GM21447 (cell line): Measurements from ENCODE around the gene ST7.

ENCODE experiments used
- ATAC-seq: cut with Tn5 transposase; IDR thresholded peaks from one replicate; pipeline ENCODE4 v1.9.1; 2021; ENCODE audit not compliant: unreplicated experiment

Gene ST7

GRCh38 chr7:116977172-116977571, 23.9 kb downstream of the ST7 start:
- ATAC-seq: no peak

- ATAC-seq: no peak
Observed at GRCh38 chr7:116978006-116978405, 24.7 kb downstream of the ST7 start.

- ATAC-seq: no peak
Observed at GRCh38 chr7:116979430-116979829, 26.1 kb downstream of the ST7 start.

GRCh38 chr7:116980354-116980753, 27.1 kb downstream of the ST7 start:
- ATAC-seq: no peak

DNA sequence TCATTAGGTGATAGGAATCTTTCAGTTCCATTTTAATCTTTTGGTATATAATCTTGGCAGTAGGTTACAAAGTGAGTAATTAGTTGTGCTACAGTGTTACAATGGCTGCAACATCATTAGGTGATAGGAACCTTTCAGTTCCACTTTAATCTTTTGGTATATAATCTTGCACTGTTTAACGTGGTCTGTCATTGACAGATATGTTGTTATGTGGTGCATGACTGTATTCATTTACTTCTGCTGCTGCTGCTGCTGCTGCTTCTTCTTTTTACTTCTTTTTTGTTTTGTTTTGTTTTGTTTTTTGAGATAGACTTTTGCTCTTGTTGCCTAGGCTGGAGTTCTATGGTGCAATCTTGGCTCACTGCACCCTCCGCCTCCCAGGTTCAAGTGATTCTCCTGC, 28.6 kb downstream of the ST7 start:
- no peak for ATAC-seq

- ATAC-seq: peak; percentile 8
Observed at GRCh38 chr7:116984511-116984910, 31.2 kb downstream of the ST7 start.

- peak; percentile 65 for ATAC-seq
Observed at GRCh38 chr7:116984917-116985316, 31.6 kb downstream of the ST7 start.

DNA sequence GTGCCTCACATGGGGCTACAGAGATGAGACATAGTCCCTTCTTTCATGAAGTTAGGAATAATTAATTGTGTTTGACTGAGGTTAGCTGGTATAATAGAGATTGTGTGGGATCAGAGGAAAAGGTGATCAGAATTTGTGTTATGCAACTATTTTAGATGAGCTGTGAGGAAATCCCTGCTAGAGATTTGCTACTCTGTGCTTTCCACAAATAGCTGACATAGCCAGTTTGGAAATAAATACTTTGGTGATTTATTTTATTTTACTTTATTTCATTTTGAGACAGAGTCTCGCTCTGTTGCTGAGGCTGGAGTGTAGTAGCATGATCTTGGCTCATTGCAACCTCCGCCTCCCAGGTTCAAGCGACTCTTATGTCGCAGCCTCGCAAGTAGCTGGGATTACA, 32.3 kb downstream of the ST7 start:
- ATAC-seq: no peak

DNA sequence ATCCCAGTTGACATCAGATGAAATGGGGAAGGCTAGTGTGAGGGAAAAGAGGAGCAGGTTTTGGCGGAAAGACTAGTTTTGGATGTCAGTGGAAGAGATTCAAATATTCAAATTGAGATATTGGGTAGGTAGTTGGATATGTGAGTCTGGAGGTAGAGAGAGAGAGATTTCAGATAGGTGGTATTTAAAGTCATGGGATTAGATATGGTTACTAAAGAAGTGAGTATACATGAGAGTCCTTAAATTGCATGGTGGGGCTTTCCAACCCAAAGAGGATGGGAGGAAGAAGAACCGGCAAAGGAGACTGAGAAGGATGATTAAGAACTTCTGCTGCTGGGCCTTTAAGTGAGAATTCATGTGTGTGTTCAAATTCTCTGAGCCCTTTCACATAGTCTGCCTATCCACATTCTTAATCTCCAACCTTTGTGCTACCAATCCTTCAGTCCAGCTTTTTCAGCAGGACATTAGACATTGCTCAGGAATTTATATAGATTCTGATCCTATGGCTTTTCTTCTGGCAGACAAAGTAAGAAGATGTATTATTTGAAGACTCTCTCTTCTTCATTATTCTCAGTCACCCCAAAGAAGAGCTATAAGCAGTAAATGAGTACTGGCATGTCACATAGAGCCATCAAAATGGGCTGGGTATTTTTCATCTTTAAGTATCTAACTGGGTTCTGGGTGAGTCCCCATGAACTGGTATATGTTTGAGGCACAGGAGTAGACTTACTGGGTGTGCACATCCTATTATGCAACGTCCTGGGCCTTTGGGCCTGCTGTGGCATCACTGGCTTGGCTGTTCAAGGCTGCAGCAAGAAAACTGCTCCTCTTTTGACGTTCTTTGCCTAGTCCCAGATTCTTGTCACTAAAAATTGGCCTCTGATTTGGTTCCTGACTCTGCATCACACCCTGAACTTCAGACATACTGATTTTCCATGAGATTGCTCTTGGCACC, 33.6 kb downstream of the ST7 start:
- ATAC-seq: no peak

DNA sequence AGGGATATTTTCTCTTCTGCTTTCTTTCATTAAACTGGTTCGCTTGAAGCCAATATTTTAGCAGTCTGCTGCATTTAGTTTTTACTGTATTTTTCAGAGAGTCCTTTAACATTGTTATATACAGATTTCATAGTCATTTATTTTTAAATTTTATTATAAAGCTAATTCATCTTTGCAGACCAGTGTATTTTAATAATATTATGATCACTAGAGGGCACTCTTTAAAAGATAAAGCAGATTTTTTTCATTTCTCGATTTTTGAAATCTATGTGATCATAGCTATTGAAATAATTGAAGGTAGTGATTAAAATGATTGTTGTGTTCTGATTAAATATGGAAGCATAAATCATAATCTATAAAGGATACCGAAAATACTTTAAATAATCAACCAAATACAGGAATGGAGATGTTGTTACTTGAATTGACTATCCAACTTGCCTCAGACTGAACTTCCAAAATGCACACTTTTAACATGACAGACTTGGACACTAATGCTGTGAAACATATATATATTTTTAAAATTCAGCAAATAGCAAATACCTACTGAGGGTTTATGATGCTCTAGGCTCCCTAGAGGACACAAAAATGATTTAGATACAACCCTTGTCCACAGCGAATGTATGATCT, 35.2 kb downstream of the ST7 start:
- no peak for ATAC-seq

- ATAC-seq: no peak
Observed at GRCh38 chr7:116990056-116990455, 36.8 kb downstream of the ST7 start.

DNA sequence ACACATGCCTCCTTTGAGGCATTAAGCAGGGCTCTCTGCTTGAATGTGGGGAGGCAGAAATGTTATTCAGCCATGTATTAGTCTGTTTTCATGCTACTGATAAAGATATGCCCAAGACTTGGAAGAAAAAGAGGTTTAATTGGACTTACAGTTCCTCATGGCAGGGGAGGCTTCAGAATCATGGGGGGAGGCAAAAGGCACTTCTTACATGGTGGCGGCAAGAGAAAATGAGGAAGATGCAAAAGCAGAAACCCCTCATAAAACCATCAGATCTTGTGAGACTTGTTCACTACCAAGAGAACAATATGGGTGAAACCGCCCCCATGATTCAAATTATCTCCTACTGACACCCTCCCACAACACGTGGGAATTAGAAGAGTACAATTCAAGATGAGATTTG, 37.9 kb downstream of the ST7 start:
- ATAC-seq: no peak

GRCh38 chr7:116994611-116995010, 41.3 kb downstream of the ST7 start:
- no peak for ATAC-seq

DNA sequence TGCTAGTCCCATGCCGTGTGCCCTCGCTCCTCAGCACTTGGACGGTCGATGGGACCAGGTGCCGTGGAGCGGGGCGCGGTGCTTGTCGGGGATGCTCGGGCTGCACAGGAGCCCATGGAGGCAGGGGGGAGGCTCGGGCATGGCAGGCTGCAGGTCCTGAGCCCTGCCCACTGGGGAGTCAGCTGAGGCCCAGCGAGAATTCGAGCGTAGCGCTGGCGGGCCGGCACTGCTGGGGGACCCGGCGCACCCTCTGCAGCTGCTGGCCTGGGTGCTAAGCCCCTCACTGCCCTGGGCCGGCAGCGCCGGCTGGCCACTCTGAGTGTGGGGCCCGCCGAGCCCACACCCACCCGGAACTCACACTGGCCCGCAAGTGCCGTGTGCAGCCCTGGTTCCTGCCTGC, 44.7 kb downstream of the ST7 start:
- ATAC-seq: no peak

DNA sequence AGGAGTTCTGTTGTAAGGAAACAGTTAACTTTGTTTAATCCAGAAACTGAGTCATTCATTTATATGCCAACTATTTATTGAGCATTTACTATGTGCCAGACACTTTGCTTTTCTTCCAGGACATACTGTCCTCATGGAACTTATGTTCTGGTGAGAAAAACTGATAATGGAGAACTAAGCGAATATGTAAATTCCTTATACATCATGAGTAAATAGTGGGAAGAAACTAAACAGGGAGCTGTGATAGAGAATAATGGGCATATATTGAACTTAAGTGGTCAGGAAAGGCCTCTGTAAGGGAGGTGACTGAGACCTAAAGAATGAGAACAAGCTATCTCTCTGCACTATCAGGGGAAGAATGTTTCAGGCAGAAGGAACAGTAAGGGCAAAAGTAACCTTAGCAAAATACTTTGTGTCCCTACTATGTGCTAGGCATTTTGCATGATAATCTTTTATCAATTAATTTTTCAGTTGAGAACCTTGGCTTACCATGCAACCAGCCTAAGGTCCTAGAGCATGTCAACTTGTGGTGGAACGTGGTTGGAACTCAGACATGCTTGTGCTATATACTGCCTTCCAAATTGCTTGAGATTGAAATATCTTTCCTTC, 45.4 kb downstream of the ST7 start:
- ATAC-seq: no peak

GRCh38 chr7:116999311-116999710, 46.0 kb downstream of the ST7 start:
- no peak for ATAC-seq

DNA sequence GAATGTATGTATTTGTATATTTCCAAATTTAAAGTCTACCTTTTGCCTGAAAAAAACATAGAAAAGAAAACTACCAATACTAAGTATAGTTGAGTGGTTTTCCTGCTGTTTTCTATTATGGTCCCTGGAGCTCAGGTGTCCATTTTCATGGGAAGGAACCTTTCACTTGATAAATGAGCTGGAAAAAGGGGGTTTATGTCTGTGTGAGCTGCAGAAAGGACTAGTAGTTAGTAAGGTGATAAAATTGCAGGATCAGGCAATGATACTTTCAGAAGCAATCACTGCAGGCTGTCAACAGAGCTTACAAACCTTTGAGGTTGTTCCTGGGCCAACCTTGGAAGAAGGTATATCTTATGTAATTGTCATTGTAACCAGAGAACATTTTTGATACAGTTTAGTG, 48.0 kb downstream of the ST7 start:
- ATAC-seq: no peak

DNA sequence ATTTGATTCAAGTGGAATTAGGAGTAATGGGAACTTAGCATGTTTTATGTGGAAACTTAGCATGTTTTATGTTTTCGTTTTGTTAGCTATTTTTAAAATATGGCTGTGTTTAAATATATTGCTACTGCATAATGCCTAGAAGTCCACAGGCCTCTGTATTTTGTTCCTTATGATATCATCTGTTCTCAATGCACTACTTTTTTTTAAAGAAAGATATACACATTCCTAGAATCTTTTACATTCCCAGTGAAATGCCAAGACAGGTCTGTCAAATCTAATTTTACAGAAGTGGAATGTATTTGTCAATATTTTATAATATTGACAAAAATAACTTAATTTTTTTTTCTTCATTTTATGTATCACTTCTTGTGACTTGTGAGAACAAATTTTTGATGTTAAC, 51.6 kb downstream of the ST7 start:
- no peak for ATAC-seq

- ATAC-seq: no peak
Observed at GRCh38 chr7:117005449-117005848, 52.1 kb downstream of the ST7 start.

DNA sequence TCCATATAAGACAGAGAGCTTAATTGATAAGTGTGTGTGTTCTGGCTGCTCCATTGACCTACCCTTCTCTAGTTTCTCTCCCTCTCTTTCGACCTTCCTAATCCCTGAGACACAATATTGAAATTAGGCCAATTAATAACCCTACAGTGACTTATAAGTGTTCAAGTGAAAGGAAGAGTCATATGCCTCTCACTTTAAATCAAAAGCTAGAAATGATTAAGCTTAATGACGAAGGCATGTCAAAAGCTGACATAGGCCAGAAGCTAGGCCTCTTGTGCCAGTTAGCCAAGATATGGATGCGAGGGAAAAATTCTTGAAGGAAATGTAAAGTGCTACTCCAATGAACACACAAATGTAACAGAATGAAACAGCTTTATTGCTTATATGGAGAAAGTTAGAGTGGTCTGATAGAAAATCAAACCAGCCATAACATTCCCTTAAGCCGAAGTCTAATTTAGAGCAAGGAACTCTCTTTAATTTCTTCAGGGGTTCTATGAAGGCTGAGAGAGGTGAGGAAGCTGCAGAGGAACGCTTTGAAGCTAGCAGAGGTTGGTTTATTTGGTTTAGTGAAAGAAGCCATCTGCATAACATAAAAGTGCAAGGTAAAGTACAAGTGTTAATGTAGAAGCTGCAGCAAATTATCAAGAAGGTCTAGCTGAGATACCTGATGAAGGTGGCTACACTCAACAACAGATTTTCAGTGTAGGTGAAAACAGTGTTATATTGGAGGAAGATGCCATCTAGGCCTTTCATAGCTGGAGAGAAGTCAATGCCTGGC, 53.8 kb downstream of the ST7 start:
- ATAC-seq: no peak
